HEK293T (cell line): Measurements from ENCODE around the gene GCN1.

Experiments
- BHLHE40 ChIP-seq: fragments of 450-650 bp; IDR thresholded peaks from 2 replicates; pipeline ENCODE4 v1.6.1; 2016; ENCODE audit warnings: mild to moderate bottlenecking, moderate library complexity, borderline replicate concordance
- FOXK2 ChIP-seq: fragments of 450-650 bp; IDR thresholded peaks from 2 replicates; pipeline ENCODE4 v1.6.1; 2016; ENCODE audit warnings: mild to moderate bottlenecking
- HDGF ChIP-seq: fragments of 450-650 bp; IDR thresholded peaks from 2 replicates; pipeline ENCODE4 v1.6.1; 2017; ENCODE audit warnings: antibody characterized with exemption, borderline replicate concordance
- L3MBTL2 ChIP-seq: fragments of 450-650 bp; conservative IDR thresholded peaks from 2 replicates; pipeline ENCODE4 v1.6.1; 2016; ENCODE audit warnings: mild to moderate bottlenecking
- LEF1 ChIP-seq: fragments of 450-650 bp; IDR thresholded peaks from 2 replicates; pipeline ENCODE4 v1.6.1; 2017; ENCODE audit warnings: mild to moderate bottlenecking, borderline replicate concordance
- SP1 ChIP-seq: fragments of 450-650 bp; IDR thresholded peaks from 2 replicates; pipeline ENCODE4 v1.6.1; 2017
- TARDBP ChIP-seq: fragments of 450-650 bp; IDR thresholded peaks from 2 replicates; pipeline ENCODE4 v1.6.1; 2016
- ZNF384 ChIP-seq: fragments of 450-650 bp; IDR thresholded peaks from 2 replicates; pipeline ENCODE4 v1.6.1; 2016
- TF ChIP-seq, protein P1 (sequence below): fragments of 450-650 bp; IDR thresholded peaks from 2 replicates; pipeline ENCODE4 v1.6.1; 2016

DNA sequence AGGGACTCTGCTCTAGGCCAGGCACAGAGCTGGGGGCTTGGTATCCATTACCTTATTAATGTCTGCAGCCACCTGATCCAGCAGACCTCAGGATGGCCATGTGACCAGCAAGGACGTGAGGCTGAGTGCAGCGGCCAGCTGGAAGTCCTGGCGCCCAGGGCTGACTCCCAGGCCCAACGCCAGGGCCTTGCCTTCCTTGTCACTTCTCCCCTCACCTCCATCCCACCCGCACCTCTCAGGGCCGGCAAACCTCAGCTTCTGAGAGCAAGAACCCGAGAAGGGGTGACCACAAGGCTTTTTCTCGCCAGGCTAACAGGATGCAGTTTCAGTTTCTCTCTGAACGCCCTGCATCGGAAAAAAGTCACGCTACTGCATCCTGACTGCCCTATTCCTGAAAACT lies 93.3 kb downstream of the GCN1 start:
- TF ChIP-seq, protein P1, sequence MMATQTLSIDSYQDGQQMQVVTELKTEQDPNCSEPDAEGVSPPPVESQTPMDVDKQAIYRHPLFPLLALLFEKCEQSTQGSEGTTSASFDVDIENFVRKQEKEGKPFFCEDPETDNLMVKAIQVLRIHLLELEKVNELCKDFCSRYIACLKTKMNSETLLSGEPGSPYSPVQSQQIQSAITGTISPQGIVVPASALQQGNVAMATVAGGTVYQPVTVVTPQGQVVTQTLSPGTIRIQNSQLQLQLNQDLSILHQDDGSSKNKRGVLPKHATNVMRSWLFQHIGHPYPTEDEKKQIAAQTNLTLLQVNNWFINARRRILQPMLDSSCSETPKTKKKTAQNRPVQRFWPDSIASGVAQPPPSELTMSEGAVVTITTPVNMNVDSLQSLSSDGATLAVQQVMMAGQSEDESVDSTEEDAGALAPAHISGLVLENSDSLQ: no peak
- TF ChIP-seq LEF1 (no peak), L3MBTL2 (no peak), SP1 (no peak), FOXK2 (no peak), BHLHE40 (no peak), HDGF (no peak), TARDBP (no peak), ZNF384 (no peak)
